G401.6 (cell line): ENCODE data around the gene SHOC2.

Source experiments
- FAIRE-seq: peaks from 2 replicates; lab custom pipeline; 2012; peaks lifted over from hg19 to GRCh38; lab: Jason Lieb, UNC

The SHOC2 gene

GRCh38 chr10:110946496-110946895, 27.1 kb downstream of the SHOC2 start:
- no peak for FAIRE-seq

- FAIRE-seq, result no peak
Observed at GRCh38 chr10:110947061-110947595, 27.7 kb downstream of the SHOC2 start.

- FAIRE-seq, result no peak
Observed at GRCh38 chr10:110951381-110951780, 32.0 kb downstream of the SHOC2 start.

- no peak for FAIRE-seq
Observed at GRCh38 chr10:110957606-110958005, 38.2 kb downstream of the SHOC2 start.

GRCh38 chr10:110959379-110960332, 40.3 kb downstream of the SHOC2 start:
- FAIRE-seq, result no peak

- no peak for FAIRE-seq
Observed at GRCh38 chr10:110960333-110960712, 40.9 kb downstream of the SHOC2 start.

- no peak for FAIRE-seq
Observed at GRCh38 chr10:110962443-110962842, 43.0 kb downstream of the SHOC2 start.

GRCh38 chr10:110963162-110963561, 43.8 kb downstream of the SHOC2 start:
- no peak for FAIRE-seq

- no peak for FAIRE-seq
Observed at GRCh38 chr10:110964681-110965080, 45.3 kb downstream of the SHOC2 start.

GRCh38 chr10:110965216-110965615, 45.8 kb downstream of the SHOC2 start:
- FAIRE-seq, result peak; percentile 63

- peak; percentile 66 for FAIRE-seq
Observed at GRCh38 chr10:110966146-110966545, 46.7 kb downstream of the SHOC2 start.

GRCh38 chr10:110967009-110967630, 47.7 kb downstream of the SHOC2 start:
- no peak for FAIRE-seq

GRCh38 chr10:110967645-110968044, 48.2 kb downstream of the SHOC2 start:
- FAIRE-seq, result peak; percentile 66

GRCh38 chr10:110969183-110969582, 49.8 kb downstream of the SHOC2 start:
- FAIRE-seq, result no peak

GRCh38 chr10:110971638-110972037, 52.2 kb downstream of the SHOC2 start:
- no peak for FAIRE-seq

- no peak for FAIRE-seq
Observed at GRCh38 chr10:110972231-110973134, 53.1 kb downstream of the SHOC2 start.

GRCh38 chr10:110973400-110973799, 54.0 kb downstream of the SHOC2 start:
- FAIRE-seq, result no peak

GRCh38 chr10:110976577-110976976, 57.2 kb downstream of the SHOC2 start:
- no peak for FAIRE-seq

- FAIRE-seq, result no peak
Observed at GRCh38 chr10:110977662-110978061, 58.3 kb downstream of the SHOC2 start.

GRCh38 chr10:110978204-110978603, 58.8 kb downstream of the SHOC2 start:
- no peak for FAIRE-seq

GRCh38 chr10:110979611-110980010, 60.2 kb downstream of the SHOC2 start:
- no peak for FAIRE-seq

- FAIRE-seq, result no peak
Observed at GRCh38 chr10:110980807-110981206, 61.4 kb downstream of the SHOC2 start.
